Endothelial cell of umbilical vein (primary cell): ENCODE measurements around the gene FBXL17. TPM values are rescaled to one million over a fixed set of nuclear protein-coding genes. Genes with fewer than 3 reads are reported as not detected.

ENCODE experiments used
- BruUV-seq: library from RNA; stranded (reverse); fragments of 400-500 nt; replicated peaks from 2 replicates; lab custom pipeline; 2021; lab: Mats Ljungman, UMichigan
- CTCF ChIA-PET: fragments of 300-600, 350-600 bp; sonication (Branson Sonifier 250); formaldehyde crosslinking; loops from one replicate; lab custom pipeline; 2021; ENCODE audit warnings: antibody characterized with exemption, inconsistent platforms; lab: Charles Lee
- POLR2A ChIA-PET: fragments of 300-600, 350-600 bp; sonication (Branson Sonifier 250); formaldehyde crosslinking; loops from one replicate; lab custom pipeline; 2021; ENCODE audit warnings: antibody characterized with exemption, inconsistent platforms; lab: Charles Lee
- DNase-seq: peaks from one replicate; pipeline ENCODE4 v3.0.0-alpha.2; 2011; ENCODE audit warnings: low read depth, low spot score
- FAIRE-seq: peaks from 2 replicates; lab custom pipeline; 2011; peaks lifted over from hg19 to GRCh38; lab: Jason Lieb, UNC
- H2AFZ ChIP-seq: 2 replicates; pipeline ENCODE4 v1.6.0; 2012; ENCODE audit warnings: low read depth, low read length, control low read depth, inconsistent platforms
- H3K27ac ChIP-seq: 2 replicates; pipeline ENCODE4 v1.5.1; 2011; ENCODE audit warnings: low read depth, mild to moderate bottlenecking, control low read depth, low read length, moderate library complexity; ENCODE audit not compliant: insufficient read depth
- H3K27me3 ChIP-seq, 2 experiments: 2 replicates each; pipeline versions ENCODE4 v1.6.0 to v1.6.1; 2011; ENCODE audit warnings: low read length in 2 of 2, mixed read lengths in 1 of 2; ENCODE audit not compliant: control insufficient read depth in 2 of 2, insufficient read depth in 2 of 2
- H3K36me3 ChIP-seq, 2 experiments: 2 replicates in 1 of 2; 3 replicates in 1 of 2; pipeline ENCODE4 v1.5.1; 2011; ENCODE audit warnings: low read length in 2 of 2, mild to moderate bottlenecking in 1 of 2, moderate library complexity in 1 of 2; ENCODE audit not compliant: control insufficient read depth in 2 of 2, insufficient read depth in 2 of 2; ENCODE audit errors: extremely low read depth in 1 of 2
- H3K4me1 ChIP-seq: 3 replicates; pipeline ENCODE4 v1.5.1; 2011; ENCODE audit warnings: mild to moderate bottlenecking, low read length; ENCODE audit not compliant: control insufficient read depth, insufficient read depth; ENCODE audit errors: extremely low read depth
- H3K4me2 ChIP-seq: 2 replicates; pipeline ENCODE4 v1.6.1; 2011; ENCODE audit warnings: low read length, control low read depth, mixed read lengths; ENCODE audit not compliant: insufficient read depth
- H3K4me3 ChIP-seq, 3 experiments: fragments of 200-600 bp in 1 of 3; sonication (generic), shearing (Covaris generic) in 1 of 3; replicated peaks in 1 of 3; 2 replicates each; pipeline ENCODE4 v1.5.1; 2011 to 2016; ENCODE audit warnings: control low read depth in 3 of 3, low read length in 3 of 3, mild to moderate bottlenecking in 2 of 3, inconsistent platforms in 1 of 3, low read depth in 1 of 3, moderate library complexity in 1 of 3; ENCODE audit not compliant: insufficient read depth in 1 of 3
- H3K79me2 ChIP-seq: 2 replicates; pipeline ENCODE4 v1.6.0; 2012; ENCODE audit warnings: low read length, inconsistent platforms; ENCODE audit not compliant: control insufficient read depth, insufficient read depth
- H3K9ac ChIP-seq: replicated peaks from 2 replicates; pipeline ENCODE3; 2011; ENCODE audit warnings: low read length, control low read depth; ENCODE audit not compliant: insufficient read depth; ENCODE audit errors: extremely low read depth
- H3K9me1 ChIP-seq: replicated peaks from 3 replicates; pipeline ENCODE4 v1.6.0; 2011; ENCODE audit warnings: mild to moderate bottlenecking, low read length; ENCODE audit not compliant: control insufficient read depth, insufficient read depth; ENCODE audit errors: extremely low read depth
- H3K9me3 ChIP-seq: replicated peaks from 2 replicates; pipeline ENCODE4 v1.5.1; 2012; ENCODE audit warnings: low read length, inconsistent platforms; ENCODE audit not compliant: control insufficient read depth, insufficient read depth
- H4K20me1 ChIP-seq: replicated peaks from 2 replicates; pipeline ENCODE3; 2011; ENCODE audit warnings: mild to moderate bottlenecking, low read length; ENCODE audit not compliant: control insufficient read depth, insufficient read depth; ENCODE audit errors: extremely low read depth
- CTCF ChIP-seq, 2 donors: IDR thresholded peaks; 1 replicate in 1 of 2; 2 replicates in 1 of 2; pipeline ENCODE4 v1.5.1; 2011; ENCODE audit warnings: low read length in 2 of 2, mild to moderate bottlenecking in 2 of 2, moderate library complexity in 2 of 2, control low read depth in 1 of 2, inconsistent platforms in 1 of 2, low read depth in 1 of 2; ENCODE audit not compliant: insufficient read depth in 1 of 2; ENCODE audit errors: extremely low read depth in 1 of 2
- EZH2 ChIP-seq: IDR thresholded peaks from 2 replicates; pipeline ENCODE4 v1.6.1; 2012; ENCODE audit warnings: borderline replicate concordance, low read depth, mild to moderate bottlenecking, moderate library complexity, low read length, inconsistent platforms; ENCODE audit not compliant: severe bottlenecking
- FOS ChIP-seq: IDR thresholded peaks from 2 replicates; pipeline ENCODE4 v1.6.1; 2011; ENCODE audit warnings: mild to moderate bottlenecking, low read length, moderate library complexity, borderline replicate concordance; ENCODE audit not compliant: insufficient read depth
- GATA2 ChIP-seq: IDR thresholded peaks from 2 replicates; pipeline ENCODE4 v1.7.0; 2011; ENCODE audit warnings: low read depth, mild to moderate bottlenecking, moderate library complexity, mixed read lengths, low read length; ENCODE audit not compliant: insufficient read length, insufficient read depth
- JUN ChIP-seq: IDR thresholded peaks from 2 replicates; pipeline ENCODE4 v1.6.1; 2011; ENCODE audit warnings: borderline replicate concordance, low read depth; ENCODE audit not compliant: insufficient read length, insufficient read depth
- MYC ChIP-seq: IDR thresholded peaks from one replicate; pipeline ENCODE4 v1.6.1; 2011; ENCODE audit warnings: mild to moderate bottlenecking, low read depth, low read length
- POLR2A ChIP-seq: IDR thresholded peaks from 2 replicates; pipeline ENCODE4 v1.6.1; 2012; ENCODE audit warnings: low read depth, mild to moderate bottlenecking, control low read depth, low read length
- POLR2AphosphoS5 ChIP-seq: IDR thresholded peaks from 2 replicates; pipeline ENCODE4 v1.6.1; 2012; ENCODE audit warnings: low read depth, mild to moderate bottlenecking, control low read depth, low read length, moderate library complexity; ENCODE audit not compliant: insufficient read depth
- dilution Hi-C: fragments of 300-500 bp; cut with MboI; formaldehyde crosslinking; loops from one replicate; pipeline ENCODE4 v1.15.0; 2019; ENCODE audit warnings: low sequenced_read_pairs; ENCODE audit not compliant: extremely low pct_ligation_motif_present
- intact Hi-C: fragments of 100-400 bp; cut with micrococcal nuclease; formaldehyde crosslinking; loops from one replicate; pipeline ENCODE4 v1.10.0; 2022
- polyA plus RNA-seq, 4 experiments: library from polyadenylated mRNA; depleted of rRNA in 3 of 4; stranded (reverse) in 3 of 4; unstranded in 1 of 4; fragments of >200 nt; gene quantifications; 2 replicates each; pipeline versions ENCODE4 v1.2.1 to v1.2.3, GENCODE V29; 2011 to 2012; ENCODE audit warnings: missing spikeins in 1 of 4
- total RNA-seq: library from RNA; stranded (reverse); gene quantifications from 2 replicates; pipeline ENCODE4 v1.2.3, GENCODE V29; 2021
- TF ChIP-seq, protein P1 (sequence below): IDR thresholded peaks from 2 replicates; pipeline ENCODE4 v1.6.1; 2011; ENCODE audit not compliant: insufficient read depth, insufficient read length

FBXL17 gene
- total and polyA plus RNA-seq, 2 donors (not counting 3 experiments of a cell fraction or from before 2014, with no cell fraction given): 2.7 to 8.8 TPM

DNA sequence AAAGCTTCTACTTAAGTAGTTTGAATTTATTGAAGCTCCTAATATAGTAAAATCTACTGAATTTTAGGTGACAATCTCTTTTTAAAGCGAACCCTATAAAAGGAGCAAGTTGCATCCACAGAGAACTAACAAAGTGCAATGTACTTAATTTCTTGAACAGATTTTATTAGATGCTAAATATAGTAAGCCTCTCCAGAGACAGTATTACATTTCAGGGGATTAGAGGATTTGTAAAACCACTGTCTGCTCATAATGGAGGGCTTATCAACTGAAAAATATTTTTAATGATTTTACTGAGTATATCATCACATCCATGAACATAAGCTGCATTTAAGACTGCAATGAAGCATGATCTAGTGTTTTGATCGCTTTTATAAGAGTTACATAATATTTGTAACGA lies 481.2 kb downstream of the FBXL17 start:
- Histone ChIP-seq H3K4me3 (no peak overlapping the region), H2AFZ (no peak overlapping the region), H3K27me3 (no peaks in the 10 kb centered on the region), H3K9me1 (no peaks in the 10 kb centered on the region), H3K4me2 (no peak overlapping the region), H3K36me3 (no peaks in the 10 kb centered on the region), H3K9ac (no peak overlapping the region), H4K20me1 (no peaks in the 10 kb centered on the region), H3K9me3 (no peaks in the 10 kb centered on the region), H3K27ac (no peak overlapping the region), H3K79me2 (no peaks in the 10 kb centered on the region), H3K4me1 (no peaks in the 10 kb centered on the region)
- TF ChIP-seq POLR2A (no peak), MYC (no peak), GATA2 (no peak), POLR2AphosphoS5 (no peak), EZH2 (no peak)
- TF ChIP-seq, protein P1, sequence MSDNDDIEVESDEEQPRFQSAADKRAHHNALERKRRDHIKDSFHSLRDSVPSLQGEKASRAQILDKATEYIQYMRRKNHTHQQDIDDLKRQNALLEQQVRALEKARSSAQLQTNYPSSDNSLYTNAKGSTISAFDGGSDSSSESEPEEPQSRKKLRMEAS: no peak
- ChIA-PET CTCF (no interaction called here), POLR2A (no interaction called here)
- dilution Hi-C loops: no loop called here
- BruUV-seq: no TSS peak
- FAIRE-seq (no peak), DNase-seq (no peak)
- intact Hi-C loops: no loop called here

GRCh38 chr5:107894361-107894760 lies 487.5 kb downstream of the FBXL17 start:
- H3K9me1 ChIP-seq: no peaks in the 10 kb centered on the region
- H3K27ac ChIP-seq: no peak overlapping the region
- H3K79me2 ChIP-seq: no peaks in the 10 kb centered on the region
- POLR2A ChIA-PET: no interaction called here
- H3K9me3 ChIP-seq: no peaks in the 10 kb centered on the region
- dilution Hi-C loops (no loop called here), intact Hi-C loops (no loop called here)
- H4K20me1 ChIP-seq: no peaks in the 10 kb centered on the region
- H3K4me1 ChIP-seq: peaks cover 8% of the 10 kb centered on the region
- no peak overlapping the region for H3K9ac ChIP-seq
- CTCF ChIA-PET: interaction anchor here (1.2 to 2.4 kb wide), 5 partner anchors 10 to 451 kb away, joined by 3 to 7 read pairs (median 5); no protein-coding TSS in a partner anchor
- H3K36me3 ChIP-seq: no peaks in the 10 kb centered on the region
- H3K4me3 ChIP-seq: no peak overlapping the region
- DNase-seq (no peak), FAIRE-seq (no peak)
- peak overlapping the region; percentile 76 for H3K4me2 ChIP-seq
- peak overlapping the region; percentile 79 for H2AFZ ChIP-seq
- no peaks in the 10 kb centered on the region for H3K27me3 ChIP-seq
- TF ChIP-seq GATA2 (no peak), POLR2AphosphoS5 (no peak), CTCF (IDR thresholded peaks at IDR 0.05; ENCODE audit: extremely low read depth in 1 of 2, insufficient read depth in 1 of 2, low read depth in 1 of 2, low read length in 2 of 2) (no peak), MYC (no peak), EZH2 (no peak), JUN (no peak), FOS (no peak), POLR2A (no peak)
- TF ChIP-seq, protein P1: no peak
- BruUV-seq: no TSS peak
